HG02571 (cell line): ENCODE data around the gene RNF130.
"Not testable (repeated sequence)": the region's sequence is repeated elsewhere in the genome, so short reads cannot be mapped to it uniquely, and the experiment has no call there.

Experiments
- ATAC-seq: cut with Tn5 transposase; IDR thresholded peaks from one replicate; pipeline ENCODE4 v1.9.1; 2021; ENCODE audit warnings: mild to moderate bottlenecking, moderate library complexity; ENCODE audit not compliant: unreplicated experiment

The RNF130 gene

GRCh38 chr5:179978792-179979191 is 92.8 kb downstream of the RNF130 start:
- no peak for ATAC-seq

- ATAC-seq = no peak
Measured at GRCh38 chr5:179975713-179976134, 95.8 kb downstream of the RNF130 start.

- no peak for ATAC-seq
Measured at GRCh38 chr5:179974946-179975712, 96.4 kb downstream of the RNF130 start.

GRCh38 chr5:179974246-179974945 is 97.2 kb downstream of the RNF130 start:
- no peak for ATAC-seq

- ATAC-seq = no peak
Measured at GRCh38 chr5:179973391-179973790, 98.2 kb downstream of the RNF130 start.

- no peak for ATAC-seq
Measured at GRCh38 chr5:179969110-179969509, 102.4 kb downstream of the RNF130 start.

- no peak for ATAC-seq
Measured at GRCh38 chr5:179967489-179967888, 104.1 kb downstream of the RNF130 start.

GRCh38 chr5:179964015-179964414 is 107.5 kb downstream of the RNF130 start:
- no peak for ATAC-seq

GRCh38 chr5:179963375-179963774 is 108.2 kb downstream of the RNF130 start:
- no peak for ATAC-seq

GRCh38 chr5:179960204-179960831 is 111.2 kb downstream of the RNF130 start:
- no peak for ATAC-seq

- no peak for ATAC-seq
Measured at GRCh38 chr5:179959641-179960040, 111.9 kb downstream of the RNF130 start.

GRCh38 chr5:179959118-179959517 is 112.4 kb downstream of the RNF130 start:
- not testable (repeated sequence) for ATAC-seq

- no peak for ATAC-seq
Measured at GRCh38 chr5:179955630-179956029, 115.9 kb downstream of the RNF130 start.

- no peak for ATAC-seq
Measured at GRCh38 chr5:179955062-179955461, 116.5 kb downstream of the RNF130 start.

- ATAC-seq = no peak
Measured at GRCh38 chr5:179954434-179954833, 117.1 kb downstream of the RNF130 start.

GRCh38 chr5:179953987-179954386 is 117.6 kb downstream of the RNF130 start:
- ATAC-seq = no peak

- no peak for ATAC-seq
Measured at GRCh38 chr5:179936976-179937681, 134.4 kb downstream of the RNF130 start.

- no peak for ATAC-seq
Measured at GRCh38 chr5:179930788-179931473, 140.6 kb downstream of the RNF130 start.

- ATAC-seq = no peak
Measured at GRCh38 chr5:179927824-179928223, 143.7 kb downstream of the RNF130 start.

GRCh38 chr5:179926657-179927056 is 144.9 kb downstream of the RNF130 start:
- no peak for ATAC-seq

- no peak for ATAC-seq
Measured at GRCh38 chr5:179923436-179923835, 148.1 kb downstream of the RNF130 start.
